HG02981 (cell line): Measurements from ENCODE around the gene EPM2A.
"Not testable (repeated sequence)": the region's sequence is repeated elsewhere in the genome, so short reads cannot be mapped to it uniquely, and the experiment has no call there.

ENCODE experiments used
- ATAC-seq: cut with Tn5 transposase; IDR thresholded peaks from one replicate; pipeline ENCODE4 v1.9.1; 2021; ENCODE audit warnings: mild to moderate bottlenecking, moderate library complexity; ENCODE audit not compliant: unreplicated experiment

The EPM2A gene

DNA sequence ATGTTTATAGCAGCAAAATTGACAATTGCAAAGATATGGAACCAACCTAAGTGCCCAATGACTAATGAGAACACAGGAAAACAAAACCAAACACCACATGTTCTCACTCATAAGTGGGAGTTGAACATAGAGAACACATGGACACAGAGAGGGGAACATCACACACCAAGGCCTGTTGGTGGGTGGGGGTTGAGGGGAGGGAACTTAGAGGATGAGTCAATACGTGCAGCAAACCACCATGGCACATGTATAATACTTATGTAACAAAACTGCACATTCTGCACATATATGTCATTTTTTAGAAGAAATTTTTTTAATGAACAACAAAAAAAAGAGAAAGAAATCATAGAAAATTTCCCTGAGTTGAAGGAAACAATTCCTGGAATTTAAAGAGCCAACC is 3.9 kb downstream of the EPM2A start:
- ATAC-seq, result no peak

DNA sequence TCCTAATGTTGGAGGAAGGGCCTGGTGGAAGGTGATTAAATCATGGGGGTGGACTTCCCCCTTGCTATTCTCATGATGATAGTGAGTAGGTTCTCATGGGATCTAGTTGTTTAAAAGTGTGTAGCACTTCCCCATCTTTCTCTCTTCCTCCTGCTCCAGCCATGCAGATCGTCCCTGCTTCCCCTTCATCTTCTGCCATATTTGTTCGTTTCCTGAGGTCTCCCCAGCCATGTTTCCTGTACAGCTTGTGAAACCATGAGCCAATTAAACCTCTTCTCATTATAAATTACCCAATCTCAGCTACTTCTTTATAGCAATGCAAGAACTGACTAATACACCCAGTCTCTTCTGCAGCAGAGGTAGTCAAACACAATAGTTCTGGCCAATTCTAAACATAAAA is 5.4 kb downstream of the EPM2A start:
- ATAC-seq, result no peak

GRCh38 chr6:145728444-145729385 is 6.6 kb downstream of the EPM2A start:
- no peak for ATAC-seq

DNA sequence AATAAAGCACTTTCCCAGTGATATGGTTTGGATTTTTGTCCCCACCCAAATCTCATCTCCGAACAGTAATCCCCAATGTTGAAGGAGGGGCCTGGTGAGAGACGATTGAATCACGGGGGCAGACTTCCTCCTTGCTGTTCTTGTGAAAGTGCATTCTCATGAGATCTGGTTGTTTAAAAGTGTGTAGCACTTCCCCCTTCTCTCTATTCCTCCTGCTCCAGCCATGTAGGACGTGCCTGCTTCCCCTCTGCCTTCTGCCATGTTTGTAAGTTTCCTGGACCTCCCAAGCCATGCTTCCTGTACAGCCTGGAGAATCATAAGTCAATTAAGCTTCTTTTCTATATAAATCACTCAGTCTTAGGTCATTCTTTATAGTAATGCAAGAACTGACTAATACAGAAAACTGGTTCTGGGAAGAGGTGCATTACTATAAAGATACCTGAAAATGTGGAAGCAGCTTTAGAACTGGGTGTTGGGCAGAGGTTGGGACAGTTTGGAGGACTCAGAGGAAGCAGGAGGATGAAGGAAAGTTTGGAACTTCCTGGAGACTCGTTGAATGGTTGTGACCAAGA is 7.4 kb downstream of the EPM2A start:
- no peak for ATAC-seq

DNA sequence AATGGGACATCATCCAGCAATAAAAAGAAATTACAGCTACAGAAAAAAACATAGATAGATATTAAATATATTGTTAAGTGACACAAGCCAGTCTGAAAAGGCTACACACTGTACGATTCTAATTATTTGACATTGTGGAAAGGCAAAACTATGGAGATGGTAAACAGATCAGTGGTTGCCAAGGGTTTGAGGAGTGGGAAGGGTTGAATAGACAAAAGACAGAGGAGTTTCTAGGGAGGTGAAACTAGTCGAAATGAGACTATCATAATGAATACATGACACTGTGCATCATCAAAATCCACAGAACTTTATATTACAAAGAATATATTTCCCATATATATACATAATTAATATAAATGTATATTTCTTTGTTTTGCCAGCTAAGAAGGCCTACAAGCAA is 9.8 kb downstream of the EPM2A start:
- ATAC-seq, result no peak

DNA sequence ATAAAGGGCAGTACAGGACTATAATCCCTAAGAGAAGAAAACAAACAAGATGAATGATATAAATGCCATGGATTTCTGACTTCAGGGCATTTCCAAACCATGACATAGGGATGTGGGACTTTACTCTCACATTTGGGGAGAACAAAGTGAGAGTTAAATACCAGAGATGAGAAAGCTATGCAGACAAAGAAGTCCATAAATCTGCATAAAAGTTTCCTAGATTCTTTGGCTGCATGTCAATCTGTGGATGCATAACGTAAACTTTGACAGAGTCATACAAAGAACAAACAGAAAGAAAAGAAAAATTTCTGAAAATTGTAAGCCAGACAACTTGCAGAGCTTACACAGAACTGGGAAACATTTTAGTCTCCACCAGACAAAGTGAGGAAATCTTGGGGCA is 11.7 kb downstream of the EPM2A start:
- ATAC-seq, result no peak

DNA sequence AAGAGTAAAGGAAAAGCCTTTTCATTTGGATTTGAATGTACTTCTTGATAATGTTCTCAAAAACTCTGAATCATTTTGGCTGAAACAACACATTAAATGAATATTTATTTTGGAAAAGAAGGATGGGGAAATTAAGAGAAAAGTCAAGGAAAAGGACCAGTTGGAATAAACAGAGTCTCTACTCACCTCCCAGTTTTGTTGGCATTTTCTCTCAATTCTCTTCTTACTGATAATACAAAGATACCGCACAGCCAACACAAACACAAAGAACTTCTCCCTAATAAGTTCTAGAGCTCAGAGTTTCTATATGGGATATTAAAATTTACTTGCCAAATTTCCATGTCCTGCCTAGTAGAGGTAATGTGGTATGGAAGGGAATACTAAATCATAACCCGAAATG is 13.1 kb downstream of the EPM2A start:
- no peak for ATAC-seq

- ATAC-seq, result no peak
These were observed 14.2 kb downstream of the EPM2A start for GRCh38 chr6:145721144-145721543.

DNA sequence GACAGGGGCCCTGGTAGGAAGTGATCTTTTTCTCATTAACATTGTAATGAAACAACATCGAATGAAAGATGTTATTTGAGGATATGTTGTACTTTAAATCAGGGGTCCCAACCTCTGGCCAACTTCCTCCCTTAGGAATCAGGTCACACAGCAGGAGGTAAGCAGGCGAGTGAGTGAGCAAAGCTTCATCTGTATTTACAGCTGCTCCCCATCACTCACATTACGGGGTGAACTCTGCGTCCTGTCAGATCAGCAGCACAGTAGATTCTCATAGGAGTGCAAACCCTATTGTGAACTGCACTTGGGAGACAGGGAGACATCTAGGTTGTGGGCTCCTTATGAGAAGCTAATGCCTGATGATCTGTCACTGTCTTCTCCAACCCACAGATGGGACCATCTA is 19.9 kb downstream of the EPM2A start:
- ATAC-seq, result no peak

- no peak for ATAC-seq
These were observed 20.6 kb downstream of the EPM2A start for GRCh38 chr6:145714731-145715130.

DNA sequence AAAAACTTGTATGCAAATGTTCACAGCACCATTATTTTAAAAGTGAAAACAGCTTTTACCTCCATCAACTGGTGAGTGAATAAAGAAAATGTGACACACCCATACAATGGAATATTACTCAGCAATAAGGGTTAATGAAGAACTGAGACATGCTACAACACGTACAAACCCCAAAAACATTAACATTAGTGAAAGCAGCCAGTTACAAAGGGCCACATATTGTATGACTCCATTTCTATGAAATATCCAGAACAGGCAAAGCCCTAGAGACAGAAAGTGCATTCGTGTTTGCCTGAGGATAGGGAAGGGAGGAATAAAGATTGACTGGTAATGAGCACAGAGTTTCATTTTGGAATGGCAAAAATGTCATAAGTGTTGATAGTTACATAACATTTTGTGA is 21.5 kb downstream of the EPM2A start:
- ATAC-seq, result no peak

GRCh38 chr6:145711372-145711771 is 23.9 kb downstream of the EPM2A start:
- ATAC-seq, result no peak

- ATAC-seq, result no peak
These were observed 27.9 kb downstream of the EPM2A start for GRCh38 chr6:145707397-145707796.

GRCh38 chr6:145705561-145705960 is 29.8 kb downstream of the EPM2A start:
- ATAC-seq, result no peak

GRCh38 chr6:145704143-145704781 is 31.1 kb downstream of the EPM2A start:
- no peak for ATAC-seq

DNA sequence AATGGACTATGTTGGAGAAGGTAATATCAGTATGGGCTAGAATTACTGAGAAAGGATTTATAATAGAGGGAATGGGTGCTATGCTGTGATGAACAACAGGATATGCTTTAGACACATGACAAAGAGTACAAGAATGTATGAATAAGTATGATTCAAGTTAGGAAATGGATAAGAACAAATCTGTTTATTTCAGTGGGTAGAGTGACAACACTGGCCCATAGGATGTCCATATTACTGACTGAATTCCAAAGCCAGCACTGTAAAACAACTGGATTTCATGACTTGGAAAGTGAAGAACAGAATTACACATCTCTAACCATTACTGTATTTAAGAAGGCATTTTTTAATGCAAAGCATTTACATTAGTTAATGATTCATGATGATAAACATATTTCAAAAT is 35.9 kb downstream of the EPM2A start:
- ATAC-seq, result no peak

DNA sequence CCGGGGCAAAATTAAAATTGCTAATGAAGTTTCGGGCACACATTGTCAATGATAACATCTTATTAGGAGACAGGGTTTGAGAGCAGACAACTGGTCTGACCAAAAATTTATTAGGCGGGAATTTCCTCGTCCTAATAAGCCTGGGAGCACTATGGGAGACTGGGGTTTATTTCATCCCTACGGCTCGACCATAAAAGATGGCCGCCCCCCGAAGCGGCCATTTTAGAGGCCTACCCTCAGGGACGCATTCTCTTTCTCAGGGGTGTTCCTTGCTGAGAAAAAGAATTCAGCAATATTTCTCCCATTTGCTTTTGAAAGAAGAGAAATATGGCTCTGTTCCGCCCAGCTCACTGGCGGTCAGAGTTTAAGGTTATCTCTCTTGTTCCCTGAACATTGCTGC is 37.9 kb downstream of the EPM2A start:
- ATAC-seq, result not testable (repeated sequence)

GRCh38 chr6:145694083-145694737 is 41.1 kb downstream of the EPM2A start:
- no peak for ATAC-seq

DNA sequence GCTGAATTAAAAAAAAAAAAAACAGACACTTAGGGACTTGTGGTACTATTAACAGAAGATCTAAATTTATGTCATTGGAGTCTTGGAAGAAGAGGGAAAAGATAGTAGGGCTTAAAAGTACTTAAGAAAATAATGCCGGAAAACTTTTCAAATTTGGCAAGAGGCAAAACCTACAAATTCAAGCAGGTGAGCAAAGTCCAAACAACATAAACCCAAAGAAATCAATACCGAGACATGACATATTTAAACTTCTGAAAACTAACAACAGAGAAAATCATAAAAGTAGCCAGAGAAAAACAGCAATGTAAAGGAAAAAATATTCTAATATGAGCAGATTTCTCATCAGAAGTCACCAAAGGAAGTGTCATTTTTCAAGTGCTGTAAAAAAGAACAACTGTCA is 44.4 kb downstream of the EPM2A start:
- no peak for ATAC-seq

GRCh38 chr6:145689529-145689928 is 45.8 kb downstream of the EPM2A start:
- no peak for ATAC-seq

DNA sequence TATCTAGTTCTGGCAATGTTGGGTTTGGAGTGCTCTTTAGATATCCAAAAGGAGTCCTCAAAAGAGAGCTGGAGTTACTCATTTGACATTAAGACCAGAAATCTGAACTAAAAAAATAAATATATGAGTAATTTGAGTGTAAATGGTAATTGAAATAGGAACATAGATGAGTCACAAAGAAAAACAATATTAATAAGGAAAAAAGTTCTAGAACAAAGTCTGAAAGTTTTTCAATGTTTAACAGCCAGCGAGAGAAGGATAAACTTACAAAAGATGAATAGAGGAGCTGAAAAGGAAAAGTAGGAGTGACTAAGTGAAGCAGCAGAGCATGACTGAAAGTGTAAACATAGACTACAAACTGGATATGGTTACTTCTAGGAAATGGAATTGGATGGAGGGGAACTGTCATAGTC is 46.8 kb downstream of the EPM2A start:
- ATAC-seq, result no peak
